IPS-11a (cell line): ENCODE results near the gene LMNA.
"Not testable (repeated sequence)": the region's sequence is repeated elsewhere in the genome, so short reads cannot be mapped to it uniquely, and the experiment has no call there.

Source experiments
- H3K4me3 ChIP-seq: one replicate; pipeline ENCODE4 v1.5.1; 2013; ENCODE audit warnings: low read depth, low read length, control low read depth

The LMNA gene

GRCh38 chr1:156121005-156121404 is 6.5 kb downstream of the LMNA start:
- not testable (repeated sequence) for H3K4me3 ChIP-seq

- no peak overlapping the region for H3K4me3 ChIP-seq
These were observed 6.9 kb downstream of the LMNA start for GRCh38 chr1:156121457-156121856.

DNA sequence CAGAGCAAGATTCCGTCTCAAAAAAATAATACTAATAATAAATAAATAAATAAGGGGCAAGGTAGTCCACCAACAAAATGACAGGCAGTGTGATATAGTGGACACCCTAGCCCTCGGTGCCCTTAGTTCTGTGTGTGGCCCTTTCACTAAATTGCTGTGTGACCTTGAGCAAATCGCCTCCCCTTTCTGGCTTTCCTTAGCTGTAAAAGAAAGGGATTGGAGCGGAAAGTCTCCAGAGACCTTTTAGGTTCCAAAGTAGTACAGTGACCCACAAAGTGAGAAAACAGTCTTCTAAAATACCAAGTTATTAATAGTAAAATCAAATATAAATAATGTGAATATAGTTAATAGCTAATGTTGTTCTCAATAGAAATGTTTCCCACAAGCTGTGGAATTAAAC is 7.6 kb downstream of the LMNA start:
- H3K4me3 ChIP-seq, result no peak overlapping the region

GRCh38 chr1:156122519-156123355 is 8.2 kb downstream of the LMNA start:
- no peak overlapping the region for H3K4me3 ChIP-seq

DNA sequence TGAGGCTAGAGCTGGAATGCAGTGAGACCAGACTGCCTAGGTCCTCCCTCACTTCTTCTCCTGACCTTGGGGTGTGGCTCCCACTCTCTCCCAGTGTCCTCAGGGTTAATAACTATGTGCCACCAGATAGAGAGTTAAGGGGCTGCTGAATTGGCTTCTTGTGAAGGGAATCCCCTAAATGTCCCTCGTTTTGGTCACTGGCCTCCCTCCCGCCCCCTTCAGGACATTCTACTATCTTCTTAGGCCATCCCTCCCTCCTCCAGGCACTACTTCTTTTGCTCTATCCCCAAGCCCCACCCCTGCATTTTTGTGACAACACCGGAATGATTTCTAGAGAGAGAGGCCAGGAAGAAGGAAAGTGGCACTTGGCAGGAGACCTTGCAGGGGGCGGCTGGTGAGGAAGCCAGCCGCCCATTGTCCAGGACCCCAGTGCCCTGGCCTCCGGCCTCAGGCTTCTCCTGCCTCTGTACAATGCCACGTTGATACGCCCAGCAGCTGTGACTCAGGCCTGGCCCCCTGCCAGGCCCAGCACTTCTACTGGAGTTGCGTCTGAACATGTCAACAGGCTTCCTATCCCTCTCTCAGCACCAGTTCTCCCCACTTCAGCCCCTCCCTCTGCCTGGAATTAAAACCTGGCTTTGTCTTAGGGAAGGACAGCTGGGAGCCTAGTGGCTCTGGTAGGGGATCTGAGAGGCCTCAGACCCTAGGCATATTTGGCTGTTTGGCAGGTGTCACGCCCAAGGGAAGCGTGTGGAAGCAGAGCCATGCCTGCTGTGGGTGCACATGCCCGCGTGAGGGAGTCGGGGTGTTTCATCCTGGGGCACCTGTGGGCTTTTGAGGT is 9.1 kb downstream of the LMNA start:
- no peak overlapping the region for H3K4me3 ChIP-seq

DNA sequence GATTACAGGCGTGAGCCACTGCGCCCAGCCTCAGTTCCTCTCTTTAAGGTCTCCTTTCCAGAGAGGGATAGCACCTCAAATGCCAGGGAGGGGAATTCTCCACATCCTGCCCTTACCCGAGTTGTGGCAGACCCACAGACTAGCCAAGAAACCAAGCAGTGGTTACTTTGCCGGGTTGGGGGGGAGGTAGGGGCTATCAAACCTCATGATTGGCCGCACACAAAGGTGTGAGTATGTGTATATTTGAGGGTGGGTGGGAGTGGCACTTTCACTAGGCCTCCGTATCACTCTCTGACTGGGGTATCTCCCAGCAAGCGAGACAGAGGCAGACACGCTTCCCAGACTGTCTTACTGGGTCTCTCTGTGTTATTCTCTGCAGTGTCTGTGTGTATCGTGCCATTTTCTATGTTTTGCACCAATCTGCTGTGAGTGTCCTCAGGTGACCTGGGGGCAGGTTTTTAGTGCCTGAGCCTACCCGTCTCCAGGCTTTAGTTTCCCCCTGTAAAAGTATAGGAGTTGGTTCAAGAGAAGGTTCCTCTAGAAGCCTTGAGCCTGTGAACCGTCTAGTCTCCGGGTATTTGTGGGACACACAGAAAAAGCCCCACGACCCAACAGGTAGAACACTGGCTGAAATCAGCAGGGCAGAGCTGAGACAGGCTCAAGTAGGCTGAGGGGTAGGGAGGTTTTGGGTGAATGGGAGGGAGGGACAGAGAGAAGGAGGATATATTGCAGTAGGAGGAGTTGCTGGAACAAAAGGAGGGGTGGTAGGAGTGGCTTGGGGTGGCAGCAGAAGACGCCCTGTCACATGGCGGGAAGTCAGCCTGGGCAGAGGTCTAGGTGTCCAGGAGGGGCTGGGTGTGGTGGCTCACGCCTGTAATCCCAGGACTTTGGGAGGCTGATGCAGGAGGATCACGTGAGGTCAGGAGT is 10.3 kb downstream of the LMNA start:
- no peak overlapping the region for H3K4me3 ChIP-seq

- not testable (repeated sequence) for H3K4me3 ChIP-seq
These were observed 11.0 kb downstream of the LMNA start for GRCh38 chr1:156125544-156125943.

- H3K4me3 ChIP-seq, result no peak overlapping the region
These were observed 11.6 kb downstream of the LMNA start for GRCh38 chr1:156126043-156126629.

DNA sequence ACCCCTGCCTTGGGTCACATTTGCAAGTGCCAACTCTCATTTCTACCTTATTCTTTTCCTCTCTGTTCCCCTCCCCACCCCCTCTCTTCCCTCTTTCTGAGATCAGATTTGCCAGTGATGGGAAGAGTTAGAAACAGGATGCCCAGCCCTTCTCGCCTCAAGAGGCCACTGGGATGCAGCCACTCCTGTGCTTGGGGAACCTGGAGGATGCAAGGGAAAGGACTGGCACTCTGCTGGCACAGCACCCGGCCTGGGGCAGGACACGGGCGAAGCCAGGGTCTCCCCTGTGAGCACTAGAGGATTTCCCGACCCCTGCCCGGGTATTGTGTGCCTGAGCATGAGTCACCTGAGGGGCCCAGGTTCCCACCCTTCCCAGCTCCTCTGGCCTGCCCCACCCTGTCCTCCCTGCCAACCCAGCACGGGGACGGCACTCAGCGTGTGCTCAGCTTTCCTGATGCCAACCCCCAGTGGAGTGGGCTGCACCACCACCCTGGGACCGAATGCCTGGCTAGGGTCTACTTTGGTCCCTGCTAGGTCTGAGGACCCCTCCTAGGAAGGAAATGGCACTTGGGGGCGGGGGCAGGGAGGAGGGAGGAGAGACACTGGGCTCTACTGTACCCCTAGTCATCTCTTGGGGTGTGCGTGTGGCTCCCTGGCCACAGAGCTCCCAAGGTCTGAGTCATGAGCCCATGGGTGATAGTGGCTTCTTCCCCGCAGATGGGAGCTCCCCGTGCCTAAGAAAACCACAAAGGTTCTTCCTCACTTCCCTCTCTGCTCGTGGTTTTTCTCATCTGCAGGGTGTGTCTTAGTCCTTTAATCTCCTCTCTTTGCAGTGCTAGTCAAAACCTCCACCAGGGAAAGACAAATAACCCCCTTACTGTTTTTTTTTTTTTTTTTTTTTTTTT is 12.4 kb downstream of the LMNA start:
- no peak overlapping the region for H3K4me3 ChIP-seq

GRCh38 chr1:156128308-156128653 is 13.8 kb downstream of the LMNA start:
- no peak overlapping the region for H3K4me3 ChIP-seq

GRCh38 chr1:156128654-156129597 is 14.4 kb downstream of the LMNA start:
- no peak overlapping the region for H3K4me3 ChIP-seq

- H3K4me3 ChIP-seq, result no peak overlapping the region
These were observed 15.4 kb downstream of the LMNA start for GRCh38 chr1:156129687-156130577.

DNA sequence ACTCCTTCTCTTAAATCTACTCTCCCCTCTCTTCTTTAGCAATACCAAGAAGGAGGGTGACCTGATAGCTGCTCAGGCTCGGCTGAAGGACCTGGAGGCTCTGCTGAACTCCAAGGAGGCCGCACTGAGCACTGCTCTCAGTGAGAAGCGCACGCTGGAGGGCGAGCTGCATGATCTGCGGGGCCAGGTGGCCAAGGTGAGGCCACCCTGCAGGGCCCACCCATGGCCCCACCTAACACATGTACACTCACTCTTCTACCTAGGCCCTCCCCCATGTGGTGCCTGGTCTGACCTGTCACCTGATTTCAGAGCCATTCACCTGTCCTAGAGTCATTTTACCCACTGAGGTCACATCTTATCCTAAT is 16.0 kb downstream of the LMNA start:
- no peak overlapping the region for H3K4me3 ChIP-seq

- H3K4me3 ChIP-seq, result no peak overlapping the region
These were observed 20.4 kb downstream of the LMNA start for GRCh38 chr1:156134716-156135435.

GRCh38 chr1:156135930-156136871 is 21.7 kb downstream of the LMNA start:
- H3K4me3 ChIP-seq, result no peak overlapping the region

GRCh38 chr1:156136970-156137483 is 22.5 kb downstream of the LMNA start:
- no peak overlapping the region for H3K4me3 ChIP-seq
